ENCODE measurements around the gene LY6G5C.

GRCh38 chr6:31645325-31645724 is 35.5 kb downstream of the LY6G5C start:
- TF ChIP-seq, protein P1, sequence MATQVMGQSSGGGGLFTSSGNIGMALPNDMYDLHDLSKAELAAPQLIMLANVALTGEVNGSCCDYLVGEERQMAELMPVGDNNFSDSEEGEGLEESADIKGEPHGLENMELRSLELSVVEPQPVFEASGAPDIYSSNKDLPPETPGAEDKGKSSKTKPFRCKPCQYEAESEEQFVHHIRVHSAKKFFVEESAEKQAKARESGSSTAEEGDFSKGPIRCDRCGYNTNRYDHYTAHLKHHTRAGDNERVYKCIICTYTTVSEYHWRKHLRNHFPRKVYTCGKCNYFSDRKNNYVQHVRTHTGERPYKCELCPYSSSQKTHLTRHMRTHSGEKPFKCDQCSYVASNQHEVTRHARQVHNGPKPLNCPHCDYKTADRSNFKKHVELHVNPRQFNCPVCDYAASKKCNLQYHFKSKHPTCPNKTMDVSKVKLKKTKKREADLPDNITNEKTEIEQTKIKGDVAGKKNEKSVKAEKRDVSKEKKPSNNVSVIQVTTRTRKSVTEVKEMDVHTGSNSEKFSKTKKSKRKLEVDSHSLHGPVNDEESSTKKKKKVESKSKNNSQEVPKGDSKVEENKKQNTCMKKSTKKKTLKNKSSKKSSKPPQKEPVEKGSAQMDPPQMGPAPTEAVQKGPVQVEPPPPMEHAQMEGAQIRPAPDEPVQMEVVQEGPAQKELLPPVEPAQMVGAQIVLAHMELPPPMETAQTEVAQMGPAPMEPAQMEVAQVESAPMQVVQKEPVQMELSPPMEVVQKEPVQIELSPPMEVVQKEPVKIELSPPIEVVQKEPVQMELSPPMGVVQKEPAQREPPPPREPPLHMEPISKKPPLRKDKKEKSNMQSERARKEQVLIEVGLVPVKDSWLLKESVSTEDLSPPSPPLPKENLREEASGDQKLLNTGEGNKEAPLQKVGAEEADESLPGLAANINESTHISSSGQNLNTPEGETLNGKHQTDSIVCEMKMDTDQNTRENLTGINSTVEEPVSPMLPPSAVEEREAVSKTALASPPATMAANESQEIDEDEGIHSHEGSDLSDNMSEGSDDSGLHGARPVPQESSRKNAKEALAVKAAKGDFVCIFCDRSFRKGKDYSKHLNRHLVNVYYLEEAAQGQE (IDR thresholded peaks at IDR 0.05; ENCODE audit: insufficient read depth in 1 of 2, low read depth in 2 of 2, low read length in 1 of 2): no peak
- TF ChIP-seq CTCF (IDR thresholded peaks at IDR 0.05) (no peak), POLR2AphosphoS5 (IDR thresholded peaks at IDR 0.05; ENCODE audit: low read depth, low read length) (no peak), TCF7L2 (IDR thresholded peaks at IDR 0.05; ENCODE audit: low read depth, low read length) (no peak), SIN3A (IDR thresholded peaks at IDR 0.05; ENCODE audit: borderline replicate concordance, insufficient read depth, low read depth, low read length) (no peak)

Measured in Panc1 (cell line).